ENCODE results near the gene CELF6. TPM values are rescaled to one million over a fixed set of nuclear protein-coding genes. Genes with fewer than 3 reads are reported as not detected.

The CELF6 gene
- total RNA-seq, 1 donor from 2014 or later = 0.21 TPM

- H3K4me1 Mint-ChIP-seq (ENCODE audit: unreplicated experiment) = no peaks in the 10 kb centered on the region
- H3K27ac Mint-ChIP-seq (ENCODE audit: unreplicated experiment) = no peak overlapping the region
- H3K4me3 Mint-ChIP-seq (ENCODE audit: unreplicated experiment) = no peak overlapping the region
- peak; percentile 32 for DNase-seq (ENCODE audit: low spot score)
- H3K27me3 Mint-ChIP-seq (ENCODE audit: unreplicated experiment) = no peaks in the 10 kb centered on the region
- H3K36me3 Mint-ChIP-seq (ENCODE audit: low read depth, unreplicated experiment) = peaks cover 5% of the 10 kb centered on the region
- no peaks in the 10 kb centered on the region for H3K9me3 Mint-ChIP-seq (ENCODE audit: unreplicated experiment)
- no peak for TF ChIP-seq CTCF (IDR thresholded peaks at IDR 0.05; ENCODE audit: unreplicated experiment)
These were observed 34.6 kb downstream of the CELF6 start for GRCh38 chr15:72285402-72285801.

- no peak for DNase-seq (ENCODE audit: low spot score)
- no peaks in the 10 kb centered on the region for H3K27me3 Mint-ChIP-seq (ENCODE audit: unreplicated experiment)
- no peaks in the 10 kb centered on the region for H3K9me3 Mint-ChIP-seq (ENCODE audit: unreplicated experiment)
- H3K27ac Mint-ChIP-seq (ENCODE audit: unreplicated experiment) = no peak overlapping the region
- no peak overlapping the region for H3K4me3 Mint-ChIP-seq (ENCODE audit: unreplicated experiment)
- no peaks in the 10 kb centered on the region for H3K4me1 Mint-ChIP-seq (ENCODE audit: unreplicated experiment)
- TF ChIP-seq CTCF (IDR thresholded peaks at IDR 0.05; ENCODE audit: unreplicated experiment) = no peak
- peaks cover 3% of the 10 kb centered on the region for H3K36me3 Mint-ChIP-seq (ENCODE audit: low read depth, unreplicated experiment)
These were observed 35.2 kb downstream of the CELF6 start for GRCh38 chr15:72284781-72285180.

GRCh38 chr15:72281713-72282112 lies 38.2 kb downstream of the CELF6 start:
- H3K9me3 Mint-ChIP-seq (ENCODE audit: unreplicated experiment) = no peaks in the 10 kb centered on the region
- H3K4me3 Mint-ChIP-seq (ENCODE audit: unreplicated experiment) = no peak overlapping the region
- no peaks in the 10 kb centered on the region for H3K27me3 Mint-ChIP-seq (ENCODE audit: unreplicated experiment)
- no peak for TF ChIP-seq CTCF (IDR thresholded peaks at IDR 0.05; ENCODE audit: unreplicated experiment)
- no peak for DNase-seq (ENCODE audit: low spot score)
- peaks cover 2% of the 10 kb centered on the region for H3K36me3 Mint-ChIP-seq (ENCODE audit: low read depth, unreplicated experiment)
- no peaks in the 10 kb centered on the region for H3K4me1 Mint-ChIP-seq (ENCODE audit: unreplicated experiment)
- no peak overlapping the region for H3K27ac Mint-ChIP-seq (ENCODE audit: unreplicated experiment)

GRCh38 chr15:72280751-72281150 lies 39.2 kb downstream of the CELF6 start:
- Mint-ChIP-seq H3K9me3 (ENCODE audit: unreplicated experiment) (no peaks in the 10 kb centered on the region), H3K27ac (ENCODE audit: unreplicated experiment) (no peak overlapping the region), H3K4me3 (ENCODE audit: unreplicated experiment) (no peak overlapping the region), H3K4me1 (ENCODE audit: unreplicated experiment) (no peaks in the 10 kb centered on the region), H3K27me3 (ENCODE audit: unreplicated experiment) (no peaks in the 10 kb centered on the region), H3K36me3 (ENCODE audit: low read depth, unreplicated experiment) (no peaks in the 10 kb centered on the region)
- TF ChIP-seq CTCF (IDR thresholded peaks at IDR 0.05; ENCODE audit: unreplicated experiment) = no peak
- DNase-seq (ENCODE audit: low spot score) = no peak

- H3K27me3 Mint-ChIP-seq (ENCODE audit: unreplicated experiment) = no peaks in the 10 kb centered on the region
- DNase-seq (ENCODE audit: low spot score) = no peak
- no peaks in the 10 kb centered on the region for H3K9me3 Mint-ChIP-seq (ENCODE audit: unreplicated experiment)
- H3K4me3 Mint-ChIP-seq (ENCODE audit: unreplicated experiment) = no peak overlapping the region
- H3K27ac Mint-ChIP-seq (ENCODE audit: unreplicated experiment) = no peak overlapping the region
- H3K4me1 Mint-ChIP-seq (ENCODE audit: unreplicated experiment) = peaks cover 3% of the 10 kb centered on the region
- TF ChIP-seq CTCF (IDR thresholded peaks at IDR 0.05; ENCODE audit: unreplicated experiment) = no peak
- H3K36me3 Mint-ChIP-seq (ENCODE audit: low read depth, unreplicated experiment) = no peaks in the 10 kb centered on the region
These were observed 41.2 kb downstream of the CELF6 start for GRCh38 chr15:72278737-72279136.

Measured in endothelial cell (in vitro differentiated cells).